K562 treated with DMSO at 1 percent for 12 hours (cell line): ENCODE results near the gene RRAGA. TPM values are rescaled to one million over a fixed set of nuclear protein-coding genes. Genes with fewer than 3 reads are reported as not detected.

ENCODE experiments used
- total RNA-seq: library from RNA; unstranded; fragments of 300-600 nt; gene quantifications from 2 replicates; pipeline ENCODE4 v1.2.3, GENCODE V29; 2022; ENCODE audit not compliant: insufficient read depth

The RRAGA gene, protein sequence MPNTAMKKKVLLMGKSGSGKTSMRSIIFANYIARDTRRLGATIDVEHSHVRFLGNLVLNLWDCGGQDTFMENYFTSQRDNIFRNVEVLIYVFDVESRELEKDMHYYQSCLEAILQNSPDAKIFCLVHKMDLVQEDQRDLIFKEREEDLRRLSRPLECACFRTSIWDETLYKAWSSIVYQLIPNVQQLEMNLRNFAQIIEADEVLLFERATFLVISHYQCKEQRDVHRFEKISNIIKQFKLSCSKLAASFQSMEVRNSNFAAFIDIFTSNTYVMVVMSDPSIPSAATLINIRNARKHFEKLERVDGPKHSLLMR
- total RNA-seq: 56.4 and 63.8 TPM in 2 replicates

DNA sequence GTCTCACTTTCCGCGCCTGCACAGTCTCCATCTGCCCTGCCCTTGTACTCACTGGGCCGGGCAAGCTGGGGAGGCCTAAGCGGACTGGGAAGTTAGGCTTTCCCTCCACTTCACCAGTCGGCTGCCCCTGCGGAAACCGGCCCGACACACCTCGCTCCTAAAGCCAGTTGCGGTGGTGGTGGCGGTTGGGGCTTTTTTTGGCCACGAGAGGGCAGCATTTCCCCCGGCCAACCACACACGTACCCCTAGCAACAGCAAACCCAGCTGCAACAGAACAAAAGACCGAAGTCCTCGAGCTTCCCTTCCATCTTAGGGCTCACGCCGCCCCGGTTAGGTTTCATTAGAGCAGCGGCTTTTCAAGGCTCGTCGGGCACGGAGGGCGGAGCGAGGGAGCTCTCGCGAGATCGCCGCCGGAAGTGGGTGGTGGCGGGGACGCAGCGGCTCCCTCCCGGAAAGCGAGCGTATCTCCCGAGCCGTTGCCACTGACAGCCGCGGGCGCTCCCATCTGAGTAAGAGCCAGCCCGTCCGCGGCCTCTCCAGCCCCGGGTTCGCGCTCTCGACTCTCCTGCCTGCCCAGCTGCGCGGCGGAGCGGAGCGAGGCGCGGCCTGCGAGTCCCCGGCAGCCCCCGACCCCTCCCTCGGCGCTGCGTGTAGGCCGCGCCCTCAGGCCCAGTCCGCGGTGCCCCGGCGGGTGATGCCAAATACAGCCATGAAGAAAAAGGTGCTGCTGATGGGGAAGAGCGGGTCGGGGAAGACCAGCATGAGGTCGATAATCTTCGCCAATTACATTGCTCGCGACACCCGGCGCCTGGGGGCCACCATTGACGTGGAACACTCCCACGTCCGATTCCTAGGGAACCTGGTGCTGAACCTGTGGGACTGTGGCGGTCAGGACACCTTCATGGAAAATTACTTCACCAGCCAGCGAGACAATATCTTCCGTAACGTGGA lies at the start of gene RRAGA:
Gene RRAGA, plus strand, starts transcription at position 462 of the 951 bp plus-strand sequence. Its CDS starts 233 bp downstream, at position 695.

DNA sequence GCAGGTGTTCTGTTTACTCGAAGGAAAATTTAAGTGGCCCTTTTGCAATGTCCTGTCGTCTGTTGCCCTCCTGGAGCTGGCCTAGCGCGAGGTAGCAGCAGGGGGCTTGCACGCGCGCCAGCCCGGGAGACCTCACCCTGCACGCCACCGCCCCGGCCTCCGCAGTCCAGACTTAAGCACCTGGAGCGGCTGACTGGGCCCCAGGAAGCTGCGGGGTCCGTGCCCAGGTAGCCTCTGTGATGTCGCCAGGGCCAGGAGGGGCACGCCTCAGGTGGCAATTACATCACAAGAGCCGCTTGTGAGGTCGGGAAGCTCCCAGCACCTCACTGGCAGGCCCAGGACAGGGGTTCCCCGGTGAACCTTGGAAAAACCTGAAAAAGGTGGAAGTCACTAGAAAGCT lies 16.2 kb upstream of the RRAGA start, which contains the start of gene SAXO1:
Gene SAXO1, minus strand, starts transcription at position 195 of the 400 bp plus-strand sequence. CDS start 301 bp downstream, outside the sequence.

Other genes starting within 250 kb of the RRAGA start
- not detected in 2 replicates for gene SAXO1, start 16.2 kb upstream of the RRAGA start, total RNA-seq
- gene HAUS6, start 53.5 kb downstream of the RRAGA start, total RNA-seq: 4.0 and 11.6 TPM in 2 replicates
- 31.3 and 47.0 TPM in 2 replicates for gene PLIN2, start 78.1 kb downstream of the RRAGA start, total RNA-seq
- 3.4 and 14.5 TPM in 2 replicates for gene DENND4C, start 181.3 kb downstream of the RRAGA start, total RNA-seq